NOMO-1 treated with DMSO at 0.1 percent for 48 hours (cell line): ENCODE results near the gene CEP152.

Experiments used
- DNase-seq: peaks from one replicate; lab custom pipeline; 2025; ENCODE audit not compliant: unreplicated experiment; lab: John Stamatoyannopoulos, UW

The CEP152 gene

GRCh38 chr15:48777645-48778330 is 33.1 kb downstream of the CEP152 start:
- DNase-seq: no peak

- no peak for DNase-seq
These were observed 35.3 kb downstream of the CEP152 start for GRCh38 chr15:48775546-48775945.

GRCh38 chr15:48774484-48774883 is 36.4 kb downstream of the CEP152 start:
- no peak for DNase-seq

DNA sequence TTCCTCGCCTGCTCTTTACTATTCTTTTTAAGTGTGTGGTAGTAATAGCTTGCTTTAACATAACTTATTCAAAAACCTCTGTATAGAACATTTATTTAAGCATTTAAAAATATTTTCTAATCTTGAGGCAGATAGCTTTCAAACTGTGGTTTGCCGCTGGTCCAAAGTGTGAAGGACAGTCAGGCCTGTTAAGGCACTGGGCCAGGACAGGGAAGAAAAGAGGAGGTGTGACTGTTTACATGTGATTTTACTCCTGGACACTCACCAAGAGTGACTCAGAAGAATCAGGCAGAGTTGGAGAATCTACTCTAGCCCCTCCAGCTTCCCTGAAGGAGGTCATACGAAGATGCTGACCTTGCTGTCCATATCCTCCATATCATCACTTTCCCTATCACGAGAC is 44.7 kb downstream of the CEP152 start:
- DNase-seq: no peak

DNA sequence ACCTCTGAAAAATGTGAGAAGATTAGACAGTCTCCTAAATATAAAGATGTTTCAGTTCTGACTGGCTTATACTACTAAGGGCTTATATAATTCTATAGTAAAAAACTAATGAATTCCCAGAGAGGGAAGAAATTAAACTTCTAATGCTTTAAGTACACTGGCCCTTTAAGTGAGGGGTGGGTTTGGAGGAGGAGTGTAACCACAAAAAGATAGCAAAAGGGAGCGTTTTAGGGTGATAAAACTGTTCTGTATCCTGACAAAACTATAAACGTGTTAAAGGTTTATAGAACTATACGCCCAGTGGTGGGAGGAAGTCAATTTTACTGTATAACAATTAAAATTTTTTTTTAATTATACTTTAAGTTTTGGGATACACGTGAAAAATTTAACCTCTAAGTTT is 45.8 kb downstream of the CEP152 start:
- no peak for DNase-seq

DNA sequence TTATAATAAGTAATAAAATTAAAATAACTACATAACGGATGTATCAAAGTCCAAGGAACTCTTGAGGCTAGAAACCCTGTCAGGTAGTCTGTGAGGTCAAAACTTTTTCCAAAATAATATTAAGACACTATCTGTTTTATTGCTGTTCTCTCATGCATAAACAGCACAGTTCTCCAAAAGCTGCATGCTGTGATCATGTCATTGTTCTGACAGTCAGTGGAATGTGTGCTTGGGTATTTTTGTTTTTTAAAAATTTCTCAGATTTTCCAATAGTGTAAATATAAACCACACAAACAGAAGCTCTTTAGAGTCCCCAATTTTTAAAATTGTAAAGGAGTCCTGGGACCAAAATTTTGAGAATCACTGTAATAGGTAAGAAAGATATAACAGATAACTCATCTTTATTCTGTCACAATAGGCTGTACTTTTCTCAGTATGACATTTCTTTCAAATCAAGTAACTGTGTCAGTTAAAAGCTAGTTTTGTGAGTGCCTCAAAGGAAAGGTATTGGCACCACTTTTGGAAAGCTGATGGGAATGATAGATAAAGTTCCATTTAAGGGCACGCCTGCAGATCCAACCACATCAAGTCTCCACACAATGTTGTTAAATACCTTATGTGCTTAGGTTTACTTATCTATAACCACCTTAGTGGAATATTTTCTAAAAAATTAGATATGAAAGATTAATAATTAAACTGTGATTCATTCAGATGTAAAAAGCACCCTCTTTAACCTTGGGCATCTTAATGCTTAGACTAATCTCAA is 49.3 kb downstream of the CEP152 start:
- DNase-seq: no peak

GRCh38 chr15:48759921-48760320 is 50.9 kb downstream of the CEP152 start:
- no peak for DNase-seq

GRCh38 chr15:48757661-48758060 is 53.2 kb downstream of the CEP152 start:
- DNase-seq: no peak

DNA sequence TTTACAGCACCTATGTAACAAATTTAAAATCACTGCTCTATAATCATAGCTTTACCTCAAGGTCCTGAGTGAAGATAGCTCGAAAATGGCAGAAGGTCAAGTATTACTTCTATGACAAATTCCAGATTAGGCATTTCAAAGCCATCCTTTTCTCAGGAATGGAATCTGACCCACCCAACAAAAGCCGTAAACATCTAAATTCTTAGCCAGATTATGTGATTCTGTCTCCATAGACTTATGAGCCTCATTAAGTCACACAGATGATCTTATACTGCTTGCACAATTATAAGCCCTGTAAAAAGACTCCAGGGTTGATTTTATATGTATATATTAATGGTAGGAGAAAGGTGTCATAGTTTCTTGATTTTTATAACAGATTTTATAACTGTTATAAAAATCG is 56.9 kb downstream of the CEP152 start:
- DNase-seq: no peak

DNA sequence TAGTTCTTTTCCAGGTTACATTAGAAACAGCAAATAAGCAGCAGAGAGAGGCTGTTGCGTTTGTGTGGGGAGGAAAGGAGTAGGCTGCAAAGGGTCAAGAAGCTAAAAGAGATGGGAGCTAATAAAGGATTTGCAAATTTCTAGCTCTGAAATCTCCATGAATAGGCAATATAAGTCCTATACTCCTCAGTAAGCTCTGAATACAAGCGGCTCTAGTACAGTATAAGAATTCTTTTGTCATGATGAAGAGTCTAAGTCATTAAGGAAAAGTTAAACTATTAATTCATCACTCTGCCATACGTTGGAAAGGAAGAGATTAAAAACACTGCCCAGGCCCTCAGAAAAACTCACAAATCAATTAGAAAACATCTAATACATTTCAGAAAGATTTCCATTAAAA is 59.3 kb downstream of the CEP152 start:
- no peak for DNase-seq

GRCh38 chr15:48748535-48748934 is 62.3 kb downstream of the CEP152 start:
- DNase-seq: no peak

- DNase-seq: no peak
These were observed 77.3 kb downstream of the CEP152 start for GRCh38 chr15:48733615-48734014.

DNA sequence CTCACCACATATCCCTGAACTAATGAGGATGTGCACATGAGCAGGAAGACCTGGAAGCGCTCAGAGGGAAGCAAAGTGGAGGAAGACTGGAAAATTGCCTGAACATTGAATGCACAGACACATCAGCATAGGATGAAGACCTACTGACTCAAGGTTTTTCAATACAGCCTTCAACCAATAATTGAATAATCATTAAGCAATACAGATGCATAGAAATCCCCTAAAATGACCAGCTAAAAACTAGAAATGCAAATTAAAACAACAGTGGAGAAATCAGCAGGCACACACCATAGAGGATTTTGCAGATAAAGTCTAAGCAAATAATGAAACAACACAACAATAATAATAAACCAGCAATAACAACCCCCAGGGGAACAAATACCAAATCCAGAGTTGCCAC is 80.4 kb downstream of the CEP152 start:
- no peak for DNase-seq

DNA sequence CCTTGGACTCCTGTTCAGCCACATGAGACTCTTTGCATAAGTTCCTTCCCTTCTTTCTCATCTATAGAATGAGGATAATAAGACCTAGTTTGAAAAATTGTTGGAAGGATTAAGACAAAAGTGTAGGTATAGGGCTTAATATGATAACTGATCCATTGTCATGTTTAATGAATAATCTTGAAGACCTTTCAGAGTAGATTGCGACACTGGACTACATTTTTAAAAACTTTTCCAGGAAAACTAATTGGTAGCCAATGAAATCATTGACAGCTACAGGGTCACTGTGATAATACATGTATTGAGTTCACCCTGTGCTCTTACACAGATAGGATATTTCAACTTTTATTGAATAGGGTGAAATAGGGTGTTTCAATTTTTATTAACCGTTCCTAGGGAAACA is 86.9 kb downstream of the CEP152 start:
- no peak for DNase-seq

- DNase-seq: no peak
These were observed 87.9 kb downstream of the CEP152 start for GRCh38 chr15:48722764-48723661.

DNA sequence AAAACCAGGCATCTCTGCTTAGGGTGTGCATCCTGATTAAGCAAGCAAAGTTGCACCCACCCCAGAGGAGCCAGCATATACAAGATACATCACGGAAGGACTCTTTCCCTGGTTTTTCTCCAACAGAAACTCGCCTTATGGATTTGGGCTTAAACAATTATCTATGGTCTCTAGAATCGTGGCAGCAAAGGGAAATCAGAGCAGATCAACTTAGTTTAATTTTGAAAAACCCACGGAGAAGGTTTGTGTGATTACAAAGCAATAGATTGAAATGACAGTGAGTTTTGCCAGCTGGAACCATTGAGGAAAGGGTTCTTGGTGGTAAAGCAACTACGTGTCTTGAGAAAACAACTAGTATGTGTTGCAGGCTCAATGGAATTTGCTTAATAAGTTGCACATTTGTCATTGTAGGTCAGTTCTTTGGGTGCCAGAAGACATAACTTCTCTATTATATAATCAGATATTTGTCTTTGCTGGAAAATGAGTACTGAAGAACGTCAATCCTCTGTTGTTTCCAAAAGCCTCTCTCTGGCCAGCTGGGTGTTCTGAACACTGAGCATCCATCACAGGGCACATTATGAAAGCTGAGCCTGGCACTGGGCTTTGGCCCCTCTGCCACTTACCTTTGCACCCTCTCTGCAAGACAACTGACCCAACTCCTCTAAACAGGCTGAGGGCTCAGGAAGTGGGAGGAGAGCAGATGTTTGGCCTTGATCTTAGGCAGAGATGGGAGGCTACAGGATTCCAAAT is 89.6 kb downstream of the CEP152 start:
- DNase-seq: no peak

DNA sequence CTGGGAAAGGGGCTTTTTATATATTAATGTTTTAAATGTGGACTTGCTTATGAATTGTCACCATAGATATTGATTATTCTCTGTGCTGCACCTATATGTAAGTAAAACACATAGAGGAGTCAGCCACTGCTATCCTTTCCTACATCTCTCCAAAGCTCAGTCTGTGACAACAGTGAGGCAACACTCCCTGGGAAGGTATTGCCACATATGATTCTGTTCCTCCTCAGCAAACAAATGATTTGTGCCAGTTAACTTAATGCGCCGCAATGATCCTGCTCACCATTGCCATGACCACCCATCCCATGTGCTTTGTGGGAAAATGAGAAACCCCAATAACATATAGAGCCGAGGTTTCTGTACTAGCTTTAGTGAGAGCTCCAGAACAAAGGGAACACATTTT is 90.2 kb downstream of the CEP152 start:
- no peak for DNase-seq

DNA sequence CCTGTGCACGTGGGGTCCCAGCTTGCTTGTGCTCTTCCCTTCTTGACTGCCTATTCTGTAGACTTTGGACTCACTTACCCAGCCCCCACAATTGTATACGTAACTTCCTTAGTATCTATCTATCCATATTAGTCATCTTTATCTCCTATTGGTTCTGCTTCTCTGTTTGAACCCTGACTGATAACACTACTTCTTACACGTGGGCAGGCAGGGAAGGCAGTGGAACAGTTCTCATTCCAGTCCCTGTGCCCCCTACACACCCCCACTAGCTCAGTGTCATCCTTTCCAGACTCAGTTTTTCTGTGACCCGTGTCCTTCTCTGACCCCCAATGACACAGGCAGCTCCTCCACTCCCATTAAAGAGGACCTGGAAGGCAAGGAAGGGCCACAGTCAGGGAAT is 91.2 kb downstream of the CEP152 start:
- peak; percentile 16 for DNase-seq

- no peak for DNase-seq
These were observed 92.2 kb downstream of the CEP152 start for GRCh38 chr15:48718646-48719045.

DNA sequence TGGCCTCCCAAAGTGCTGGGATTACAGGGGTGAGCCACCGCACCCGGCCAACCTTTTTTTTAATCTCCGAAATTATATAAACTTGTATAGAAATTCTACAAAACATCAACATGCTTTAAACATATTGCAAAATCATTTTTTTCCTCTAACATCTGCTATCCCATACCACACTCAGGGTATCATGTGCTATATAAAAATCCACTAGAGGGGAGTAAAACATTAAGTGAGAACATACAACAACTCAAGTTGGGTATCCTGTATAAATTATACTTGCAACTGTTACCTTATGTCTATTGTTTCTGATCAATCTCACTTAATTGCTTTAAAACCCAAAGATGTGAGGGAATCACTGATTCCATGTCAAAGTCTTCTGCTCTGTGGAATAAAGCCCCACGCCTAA is 93.4 kb downstream of the CEP152 start:
- DNase-seq: no peak

DNA sequence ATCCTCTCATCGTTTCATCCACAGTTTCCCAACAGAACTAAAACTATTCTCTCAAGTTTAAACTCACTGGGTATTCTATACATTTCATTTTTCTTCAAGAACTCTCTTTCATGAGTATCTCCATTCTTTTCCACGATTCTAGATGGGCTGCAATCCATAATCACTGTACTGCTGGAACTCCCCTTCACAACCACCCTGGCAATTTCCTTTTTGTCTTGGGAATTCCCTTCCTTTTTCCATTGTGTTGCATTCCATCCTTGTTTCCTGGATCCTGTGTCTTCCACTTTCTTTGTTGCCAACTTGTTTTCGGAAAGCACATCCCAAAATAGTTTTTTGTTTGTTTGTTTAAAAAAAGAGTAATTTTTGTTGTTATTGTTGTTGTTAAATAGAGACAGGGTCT is 98.3 kb downstream of the CEP152 start:
- no peak for DNase-seq
